Activated T-helper 2 cell treated with anti-CD3 and anti-CD28 coated beads, Interferon-gamma antibody, Interleukin-2, Interleukin-4, amounts not matched to agents 10 μg/mL and 5 μg/mL and 100 μg/mL, durations not matched to agents 14 hours and 24 hours and 36 hours (primary cell): ENCODE measurements around the gene CDH1. TPM values are rescaled to one million over a fixed set of nuclear protein-coding genes. Genes with fewer than 3 reads are reported as not detected.
A peak's percentile ranks its signal among the peaks of the same experiment; 100 is the strongest.

Experiments
- DNase-seq: peaks from one replicate; pipeline ENCODE4 v3.0.0; 2021; ENCODE audit warnings: low spot score
- H3K27ac Mint-ChIP-seq: one replicate; pipeline ENCODE4 v1.8.0; 2021; ENCODE audit warnings: mixed read lengths
- H3K27me3 Mint-ChIP-seq: one replicate; pipeline ENCODE4 v1.8.0; 2021; ENCODE audit warnings: low read depth, mixed read lengths
- H3K36me3 Mint-ChIP-seq: one replicate; pipeline ENCODE4 v1.8.0; 2021; ENCODE audit warnings: low read depth, mixed read lengths
- H3K4me1 Mint-ChIP-seq: one replicate; pipeline ENCODE4 v1.8.0; 2021; ENCODE audit warnings: low read depth, mixed read lengths
- H3K4me3 Mint-ChIP-seq: one replicate; pipeline ENCODE4 v1.8.0; 2021; ENCODE audit warnings: low read depth, mild to moderate bottlenecking, moderate library complexity, mixed read lengths
- H3K9me3 Mint-ChIP-seq: one replicate; pipeline ENCODE4 v1.8.0; 2021; ENCODE audit warnings: mixed read lengths
- intact Hi-C: fragments of 100-400 bp; cut with micrococcal nuclease; formaldehyde crosslinking; loops from one replicate; pipeline ENCODE4 v1.15.1; 2023
- total RNA-seq: library from RNA; stranded (reverse); gene quantifications from 2 replicates; pipeline ENCODE4 v1.2.3, GENCODE V29; 2022

The CDH1 gene
- total RNA-seq, result 0.11 and 1.0 TPM in 2 replicates

DNA sequence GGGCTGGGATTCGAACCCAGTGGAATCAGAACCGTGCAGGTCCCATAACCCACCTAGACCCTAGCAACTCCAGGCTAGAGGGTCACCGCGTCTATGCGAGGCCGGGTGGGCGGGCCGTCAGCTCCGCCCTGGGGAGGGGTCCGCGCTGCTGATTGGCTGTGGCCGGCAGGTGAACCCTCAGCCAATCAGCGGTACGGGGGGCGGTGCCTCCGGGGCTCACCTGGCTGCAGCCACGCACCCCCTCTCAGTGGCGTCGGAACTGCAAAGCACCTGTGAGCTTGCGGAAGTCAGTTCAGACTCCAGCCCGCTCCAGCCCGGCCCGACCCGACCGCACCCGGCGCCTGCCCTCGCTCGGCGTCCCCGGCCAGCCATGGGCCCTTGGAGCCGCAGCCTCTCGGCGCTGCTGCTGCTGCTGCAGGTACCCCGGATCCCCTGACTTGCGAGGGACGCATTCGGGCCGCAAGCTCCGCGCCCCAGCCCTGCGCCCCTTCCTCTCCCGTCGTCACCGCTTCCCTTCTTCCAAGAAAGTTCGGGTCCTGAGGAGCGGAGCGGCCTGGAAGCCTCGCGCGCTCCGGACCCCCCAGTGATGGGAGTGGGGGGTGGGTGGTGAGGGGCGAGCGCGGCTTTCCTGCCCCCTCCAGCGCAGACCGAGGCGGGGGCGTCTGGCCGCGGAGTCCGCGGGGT lies at the start of gene CDH1:
CDH1 (plus strand) TSS at position 247 of the 684 bp plus-strand sequence; CDS start at position 371, 124 bp downstream.
- Mint-ChIP-seq H3K9me3 (no peaks in the 10 kb centered on the region), H3K36me3 (no peaks in the 10 kb centered on the region), H3K4me1 (peaks cover 11% of the 10 kb centered on the region), H3K4me3 (peak within 1 kb of the TSS; percentile 30), H3K27ac (no peak within 1 kb of the TSS), H3K27me3 (peaks cover 42% of the 10 kb centered on the region)
- intact Hi-C loops, result no loop called here
- no peak for DNase-seq

DNA sequence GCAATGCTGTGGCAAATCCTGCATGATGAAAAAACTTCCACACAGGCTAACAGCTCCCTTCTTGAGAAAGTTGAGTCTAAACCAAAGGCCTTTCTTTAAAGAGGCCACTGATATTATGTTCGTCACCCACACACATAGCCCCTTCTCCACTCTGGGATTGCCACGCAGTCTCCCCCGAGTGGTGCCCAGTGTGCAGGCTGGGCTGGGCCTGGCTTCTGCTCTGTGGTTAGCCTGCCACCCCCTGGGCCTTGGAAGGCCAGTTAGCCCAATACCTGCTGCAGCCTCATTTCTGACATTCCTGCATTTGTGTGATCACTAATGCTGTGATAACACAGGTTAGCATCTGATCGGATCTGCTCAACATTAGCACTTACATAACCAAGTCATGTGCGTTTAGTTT lies 47.2 kb upstream of the CDH1 start:
- H3K27me3 Mint-ChIP-seq, result no peaks in the 10 kb centered on the region
- H3K9me3 Mint-ChIP-seq, result no peaks in the 10 kb centered on the region
- intact Hi-C loops, result no loop called here
- H3K4me3 Mint-ChIP-seq, result no peak overlapping the region
- no peaks in the 10 kb centered on the region for H3K36me3 Mint-ChIP-seq
- DNase-seq, result no peak
- H3K27ac Mint-ChIP-seq, result no peak overlapping the region
- H3K4me1 Mint-ChIP-seq, result no peaks in the 10 kb centered on the region

DNA sequence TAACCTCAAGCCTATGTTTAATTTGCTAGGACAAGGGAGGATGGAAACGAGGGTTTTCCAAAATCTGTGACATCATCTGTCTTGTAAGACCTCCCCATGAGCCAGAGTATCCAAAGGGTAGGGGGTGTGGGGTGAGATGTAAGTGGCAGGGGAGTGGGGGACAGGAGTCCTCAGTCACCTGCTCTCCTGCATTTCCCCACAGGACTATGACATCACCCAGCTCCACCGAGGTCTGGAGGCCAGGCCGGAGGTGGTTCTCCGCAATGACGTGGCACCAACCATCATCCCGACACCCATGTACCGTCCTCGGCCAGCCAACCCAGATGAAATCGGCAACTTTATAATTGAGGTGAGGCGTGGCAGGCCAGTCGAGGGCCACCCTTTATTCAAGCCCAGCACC lies 41.5 kb upstream of the CDH1 start:
- H3K9me3 Mint-ChIP-seq, result no peaks in the 10 kb centered on the region
- intact Hi-C loops, result no loop called here
- H3K36me3 Mint-ChIP-seq, result no peaks in the 10 kb centered on the region

DNA sequence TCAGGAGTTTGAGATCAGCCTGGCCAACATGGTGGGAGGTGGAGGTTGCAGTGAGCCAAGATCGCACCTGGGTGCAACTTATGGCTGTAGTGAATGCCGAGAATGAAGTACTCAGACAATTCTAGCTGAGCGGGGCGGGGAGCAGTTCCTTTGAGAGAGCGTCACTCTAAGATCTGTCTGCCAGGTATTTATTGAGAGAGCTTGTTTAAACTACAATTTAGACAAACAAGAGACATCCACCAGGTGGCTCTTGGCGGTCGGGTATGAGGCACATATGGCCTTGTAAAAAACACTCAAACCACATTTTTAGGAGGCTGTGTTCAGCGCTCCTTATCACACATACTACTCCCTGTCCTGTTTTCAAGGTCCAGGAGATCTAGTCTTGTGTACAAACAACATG lies 40.6 kb upstream of the CDH1 start:
- intact Hi-C loops, result no loop called here
- Mint-ChIP-seq H3K36me3 (no peaks in the 10 kb centered on the region), H3K9me3 (no peaks in the 10 kb centered on the region), H3K27ac (no peak overlapping the region), H3K4me3 (no peak overlapping the region), H3K27me3 (peaks cover 3% of the 10 kb centered on the region), H3K4me1 (no peaks in the 10 kb centered on the region)
- no peak for DNase-seq

More for the DNA sequence above, 41.5 kb upstream of the CDH1 start:
- no peak for DNase-seq
- Mint-ChIP-seq H3K27me3 (peaks cover 3% of the 10 kb centered on the region), H3K4me1 (no peaks in the 10 kb centered on the region), H3K27ac (no peak overlapping the region), H3K4me3 (no peak overlapping the region)

DNA sequence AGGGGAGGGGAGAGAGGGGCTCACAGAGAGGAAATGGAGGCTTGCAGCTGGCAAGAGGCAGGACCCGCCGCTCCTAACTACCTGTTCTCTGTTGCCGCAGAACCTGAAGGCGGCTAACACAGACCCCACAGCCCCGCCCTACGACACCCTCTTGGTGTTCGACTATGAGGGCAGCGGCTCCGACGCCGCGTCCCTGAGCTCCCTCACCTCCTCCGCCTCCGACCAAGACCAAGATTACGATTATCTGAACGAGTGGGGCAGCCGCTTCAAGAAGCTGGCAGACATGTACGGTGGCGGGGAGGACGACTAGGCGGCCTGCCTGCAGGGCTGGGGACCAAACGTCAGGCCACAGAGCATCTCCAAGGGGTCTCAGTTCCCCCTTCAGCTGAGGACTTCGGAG lies 39.0 kb upstream of the CDH1 start:
- Mint-ChIP-seq H3K9me3 (no peaks in the 10 kb centered on the region), H3K4me1 (no peaks in the 10 kb centered on the region), H3K27ac (no peak overlapping the region), H3K27me3 (peaks cover 3% of the 10 kb centered on the region), H3K4me3 (no peak overlapping the region), H3K36me3 (no peaks in the 10 kb centered on the region)
- intact Hi-C loops, result no loop called here
- no peak for DNase-seq

DNA sequence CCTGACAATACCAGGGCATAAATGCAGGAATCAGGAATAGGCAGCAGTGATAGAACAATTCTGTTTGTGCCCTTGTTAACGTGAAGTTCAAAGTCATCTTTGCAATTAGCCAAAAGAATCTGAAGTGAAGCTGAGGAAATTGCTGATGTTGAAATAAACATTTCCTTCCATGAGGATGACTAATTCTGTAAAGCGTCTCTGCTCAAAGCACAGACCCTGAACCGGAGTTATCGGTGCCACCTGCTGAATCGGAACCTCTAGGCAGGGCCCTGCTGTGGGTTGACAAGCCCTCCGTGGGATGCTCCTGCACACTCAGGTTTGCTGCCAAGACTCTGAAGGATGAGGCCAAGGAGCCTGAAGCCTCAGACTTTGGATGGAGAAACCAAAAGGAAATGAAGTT lies 37.0 kb upstream of the CDH1 start:
- H3K36me3 Mint-ChIP-seq, result no peaks in the 10 kb centered on the region
- H3K27me3 Mint-ChIP-seq, result peaks cover 7% of the 10 kb centered on the region
- H3K9me3 Mint-ChIP-seq, result no peaks in the 10 kb centered on the region
- no peak overlapping the region for H3K27ac Mint-ChIP-seq
- intact Hi-C loops, result loop anchor here (10.0 kb wide), 1 partner anchor 425 kb away; no protein-coding TSS in a partner anchor
- no peaks in the 10 kb centered on the region for H3K4me1 Mint-ChIP-seq
- H3K4me3 Mint-ChIP-seq, result no peak overlapping the region
- no peak for DNase-seq

DNA sequence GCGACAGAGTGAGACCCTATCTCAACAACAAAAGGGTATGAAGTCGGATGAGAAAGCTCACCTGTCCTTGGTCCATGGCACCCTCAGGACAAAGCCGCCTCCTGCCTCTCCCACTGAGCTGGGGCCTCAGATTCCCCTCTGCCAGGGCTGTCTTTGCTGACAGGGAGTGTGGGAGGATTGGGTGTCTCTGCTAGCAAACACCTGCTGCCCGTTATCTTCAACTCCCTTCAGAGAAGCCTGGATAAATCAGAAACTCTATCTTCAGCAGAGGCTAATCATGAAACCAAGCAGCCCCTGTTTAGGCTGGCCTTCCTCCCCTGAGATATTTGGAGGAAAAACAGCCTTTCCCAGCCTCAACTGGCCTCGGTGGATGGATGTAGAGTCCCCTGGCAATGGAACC lies 36.3 kb upstream of the CDH1 start:
- intact Hi-C loops, result loop anchor here (10.0 kb wide), 1 partner anchor 424 kb away; no protein-coding TSS in a partner anchor
- Mint-ChIP-seq H3K27me3 (peaks cover 7% of the 10 kb centered on the region), H3K36me3 (no peaks in the 10 kb centered on the region), H3K4me1 (no peaks in the 10 kb centered on the region), H3K4me3 (no peak overlapping the region), H3K27ac (no peak overlapping the region), H3K9me3 (no peaks in the 10 kb centered on the region)
- no peak for DNase-seq

DNA sequence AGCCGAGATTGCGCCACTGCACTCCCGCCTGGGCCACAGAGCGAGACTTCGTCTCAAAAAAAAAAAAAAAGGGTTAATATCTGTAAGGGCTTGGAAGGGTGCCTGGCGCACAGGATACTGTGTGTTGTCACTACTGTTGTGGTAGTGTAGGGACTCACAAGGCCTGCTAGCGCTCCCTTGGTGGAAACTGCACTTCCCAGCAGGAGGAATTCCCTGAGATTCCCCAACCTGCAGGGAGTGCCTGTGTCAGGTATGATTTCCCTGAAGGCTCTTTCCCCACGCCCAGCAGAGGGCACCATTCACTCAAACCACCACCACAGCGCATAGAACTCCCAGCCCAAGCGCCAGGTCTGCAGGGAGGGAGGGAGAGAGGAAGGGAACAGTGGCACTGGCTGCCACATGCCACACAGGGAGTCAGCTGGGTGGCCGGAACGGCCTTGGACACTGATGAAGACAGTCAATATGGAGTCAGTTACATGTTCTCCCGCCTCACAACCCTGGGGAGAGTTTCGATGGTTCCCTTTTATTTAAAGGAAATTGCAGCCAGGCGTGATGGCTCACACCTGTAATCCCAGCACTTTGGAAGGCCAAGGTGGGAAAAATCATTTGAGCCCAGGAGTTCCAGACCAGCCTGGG lies 32.7 kb upstream of the CDH1 start:
- no peak overlapping the region for H3K4me3 Mint-ChIP-seq
- DNase-seq, result peak; percentile 51
- H3K4me1 Mint-ChIP-seq, result no peaks in the 10 kb centered on the region
- no peaks in the 10 kb centered on the region for H3K9me3 Mint-ChIP-seq
- H3K27ac Mint-ChIP-seq, result no peak overlapping the region
- intact Hi-C loops, result loop anchor here (1.0 to 10.0 kb wide), 2 partner anchors 96 to 420 kb away; no protein-coding TSS in a partner anchor
- H3K36me3 Mint-ChIP-seq, result no peaks in the 10 kb centered on the region
- peaks cover 4% of the 10 kb centered on the region for H3K27me3 Mint-ChIP-seq

DNA sequence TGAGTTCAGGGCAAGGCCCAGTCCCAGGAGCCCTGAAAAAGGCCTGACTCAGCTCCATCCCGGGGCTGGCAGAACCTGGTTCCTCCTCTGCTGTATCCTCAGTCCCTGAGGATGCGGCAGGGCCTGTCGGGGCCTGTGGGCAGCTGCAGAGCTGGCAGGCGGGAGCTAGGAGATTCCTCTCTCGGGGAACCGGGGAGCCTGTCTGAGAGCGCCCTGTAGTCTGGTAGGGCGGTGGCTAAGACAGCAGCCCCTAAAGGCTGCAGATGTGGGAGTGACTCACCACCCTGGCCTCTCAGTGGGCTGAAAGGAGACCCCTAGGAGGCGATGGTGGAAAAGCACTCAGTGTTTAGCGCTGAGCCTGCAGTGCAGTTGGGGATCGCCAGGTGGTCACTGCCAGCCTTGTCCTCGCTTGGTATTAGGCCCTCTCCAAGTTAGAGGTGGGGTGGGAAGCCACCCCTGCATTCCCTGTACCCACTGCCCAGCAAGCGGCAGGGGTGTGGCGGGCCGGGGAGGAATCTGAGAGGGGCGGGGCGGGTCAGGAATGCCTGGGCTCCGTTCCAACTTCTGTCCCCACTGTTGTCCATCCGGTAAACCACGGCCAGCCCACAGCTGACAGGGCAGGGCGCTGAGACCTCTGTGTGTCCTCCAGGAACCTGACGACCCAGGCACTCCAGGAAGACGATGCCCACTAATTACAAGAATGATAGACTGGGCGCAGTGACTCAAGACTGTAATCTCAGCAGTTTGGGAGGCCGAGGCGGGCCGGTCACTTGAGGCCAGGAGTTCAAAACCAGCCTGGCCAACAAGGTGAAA lies 29.5 kb upstream of the CDH1 start:
- Mint-ChIP-seq H3K4me3 (no peak overlapping the region), H3K4me1 (peaks cover 8% of the 10 kb centered on the region), H3K27ac (no peak overlapping the region), H3K36me3 (no peaks in the 10 kb centered on the region), H3K27me3 (peaks cover 17% of the 10 kb centered on the region), H3K9me3 (no peaks in the 10 kb centered on the region)
- intact Hi-C loops, result loop anchor here (10.0 kb wide), 1 partner anchor 417 kb away; no protein-coding TSS in a partner anchor
- no peak for DNase-seq

DNA sequence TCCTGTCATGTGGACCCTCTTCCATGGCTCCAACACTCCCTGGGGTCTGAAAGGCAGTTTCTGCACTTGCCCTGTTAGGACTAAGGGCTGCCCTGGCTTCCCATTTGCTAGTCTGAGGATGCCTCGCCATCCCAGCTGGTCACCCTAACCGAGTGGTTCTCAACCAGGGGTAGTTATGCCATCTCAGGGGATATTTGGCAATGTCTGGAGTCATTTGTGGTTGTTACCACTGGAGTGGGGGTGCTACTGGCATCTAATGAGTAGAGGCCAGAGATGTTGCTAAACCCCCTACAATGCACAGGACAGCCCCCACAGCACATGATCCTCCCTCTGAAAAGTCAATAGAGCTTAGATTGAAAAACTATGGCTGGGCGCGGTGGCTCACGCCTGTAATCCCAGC lies 26.9 kb upstream of the CDH1 start:
- Mint-ChIP-seq H3K9me3 (no peaks in the 10 kb centered on the region), H3K27ac (no peak overlapping the region), H3K4me1 (peaks cover 8% of the 10 kb centered on the region), H3K4me3 (no peak overlapping the region), H3K27me3 (peaks cover 22% of the 10 kb centered on the region), H3K36me3 (no peaks in the 10 kb centered on the region)
- intact Hi-C loops, result no loop called here
- DNase-seq, result no peak

DNA sequence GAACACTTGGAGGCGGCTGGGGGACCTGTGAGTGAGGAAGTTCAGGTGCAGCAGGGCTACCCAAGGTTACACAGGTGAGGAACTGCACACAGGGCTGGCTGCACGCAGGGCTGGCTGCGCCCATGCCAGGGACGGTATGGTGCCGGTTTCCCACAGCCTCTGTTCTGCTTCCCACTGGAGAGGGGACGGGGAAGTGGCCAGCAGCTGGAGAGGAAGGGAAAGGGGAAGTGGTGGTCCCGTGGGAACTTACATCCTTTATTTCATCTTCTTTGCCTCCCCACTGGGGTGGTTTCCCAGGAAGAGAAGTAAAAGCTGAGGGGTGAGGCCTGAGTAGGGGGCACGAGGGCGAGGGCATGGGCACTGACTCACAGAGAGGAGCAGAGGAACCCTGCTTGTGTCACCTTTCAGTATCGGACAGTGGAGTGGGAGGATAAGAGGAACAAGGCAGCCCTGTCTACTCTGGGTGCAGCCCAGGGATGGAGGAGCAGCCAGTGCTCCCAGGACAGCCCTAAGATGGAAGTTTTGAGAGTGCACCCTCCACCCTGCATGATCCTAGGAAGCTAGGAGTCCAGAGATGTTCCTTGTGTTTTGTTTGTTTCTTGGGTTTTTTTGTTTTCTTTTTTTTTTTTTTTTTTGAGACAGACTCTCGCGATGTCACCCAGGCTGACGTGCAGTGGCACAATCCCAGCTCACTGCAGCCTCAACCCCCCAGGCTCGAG lies 25.5 kb upstream of the CDH1 start:
- H3K4me3 Mint-ChIP-seq, result no peak overlapping the region
- no peaks in the 10 kb centered on the region for H3K9me3 Mint-ChIP-seq
- H3K36me3 Mint-ChIP-seq, result no peaks in the 10 kb centered on the region
- H3K27me3 Mint-ChIP-seq, result peaks cover 22% of the 10 kb centered on the region
- H3K27ac Mint-ChIP-seq, result no peak overlapping the region
- intact Hi-C loops, result no loop called here
- no peak for DNase-seq
- H3K4me1 Mint-ChIP-seq, result peaks cover 8% of the 10 kb centered on the region

DNA sequence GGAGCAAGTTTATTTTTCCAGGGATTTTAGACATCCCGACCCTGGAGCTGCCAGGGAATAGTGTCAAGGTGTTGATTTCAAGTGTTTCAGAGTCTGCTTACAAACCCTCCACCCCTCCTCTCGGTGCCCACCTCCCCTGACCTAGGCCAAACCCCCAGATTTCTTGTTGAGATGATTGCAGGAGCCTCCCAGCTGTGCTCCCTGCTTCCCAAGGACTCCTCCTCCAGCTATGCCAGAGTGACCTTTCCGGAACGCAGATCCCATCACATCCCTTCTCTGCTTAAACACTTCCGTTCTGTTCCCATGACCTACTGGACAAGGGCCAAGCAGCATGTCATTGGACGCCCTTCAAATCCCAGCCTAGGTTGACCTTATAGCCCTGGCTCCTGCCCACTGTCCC lies 23.7 kb upstream of the CDH1 start:
- intact Hi-C loops, result no loop called here
- Mint-ChIP-seq H3K27me3 (peaks cover 22% of the 10 kb centered on the region), H3K4me3 (no peak overlapping the region), H3K27ac (no peak overlapping the region), H3K36me3 (no peaks in the 10 kb centered on the region), H3K4me1 (peaks cover 8% of the 10 kb centered on the region), H3K9me3 (no peaks in the 10 kb centered on the region)
- no peak for DNase-seq
